ENCODE measurements around the gene ZFAND3.
A peak's percentile ranks its signal among the peaks of the same experiment; 100 is the strongest.

The ZFAND3 gene

GRCh38 chr6:37798436-37799262 is 20.9 kb upstream of the ZFAND3 start:
- DNase-seq (ENCODE audit: low read depth in 2 of 2), result no peak

DNA sequence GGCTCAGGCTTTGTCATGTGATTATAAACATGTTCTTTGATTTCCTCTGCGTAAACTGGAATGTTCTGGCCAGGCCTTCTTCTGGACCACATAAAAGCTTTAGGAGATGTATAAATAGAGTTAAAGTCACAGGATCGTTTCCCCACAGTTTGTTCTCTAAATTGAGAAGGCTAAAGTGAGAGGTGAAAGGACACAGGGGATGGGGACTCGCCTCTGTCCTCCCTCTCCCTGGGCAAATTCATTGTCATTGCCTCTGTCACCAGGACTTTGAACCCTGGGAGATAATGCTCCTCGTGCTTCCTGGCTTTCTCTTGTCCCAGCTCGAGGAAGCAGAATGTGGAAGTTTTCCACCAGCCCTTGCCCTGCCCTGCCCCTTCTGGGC is 20.3 kb upstream of the ZFAND3 start:
- DNase-seq (ENCODE audit: low read depth in 2 of 2), result no peak

DNA sequence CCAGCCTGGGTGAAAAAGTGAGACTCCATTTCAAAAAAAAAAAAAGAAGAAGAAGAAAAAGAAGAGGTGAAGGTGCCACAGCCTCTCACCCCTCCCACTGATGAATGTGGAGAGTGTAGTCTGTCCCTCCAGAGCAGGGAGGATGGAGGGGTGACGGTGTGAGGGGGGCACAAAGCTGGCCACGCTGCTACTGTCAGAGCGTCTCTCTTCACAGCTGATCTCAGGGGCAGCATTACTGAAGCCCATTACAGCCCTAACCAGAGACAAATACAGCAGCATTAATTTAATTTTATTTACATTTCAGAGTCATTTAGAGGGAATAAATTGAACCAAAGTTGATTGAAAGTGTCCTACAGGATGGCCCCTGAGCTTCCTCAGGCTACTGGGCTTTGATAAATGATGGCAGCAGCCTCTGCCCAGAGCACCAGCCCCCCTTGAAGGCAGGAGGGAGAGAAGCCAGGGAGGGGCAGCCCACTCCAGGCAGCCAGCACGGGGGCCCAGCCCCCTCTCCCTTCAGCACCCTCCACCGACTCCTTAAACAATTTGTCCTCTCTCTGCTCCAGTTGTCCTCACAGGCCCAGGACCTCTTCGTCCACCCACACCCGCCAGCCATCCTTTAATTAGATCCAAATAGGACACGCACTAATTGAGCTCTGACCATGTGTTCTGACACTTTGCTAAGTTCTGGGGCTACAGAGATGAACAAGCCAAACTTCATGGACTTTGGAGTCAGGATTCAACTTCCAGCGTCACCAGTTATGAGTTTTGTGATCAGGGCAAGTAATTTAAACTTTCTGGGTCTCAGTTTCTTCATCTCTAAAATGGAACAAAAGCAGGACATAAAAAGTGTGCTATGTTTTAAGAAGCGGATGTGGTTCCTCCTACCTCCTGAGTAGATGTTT is 18.6 kb upstream of the ZFAND3 start:
- no peak for DNase-seq (ENCODE audit: low read depth in 2 of 2)

DNA sequence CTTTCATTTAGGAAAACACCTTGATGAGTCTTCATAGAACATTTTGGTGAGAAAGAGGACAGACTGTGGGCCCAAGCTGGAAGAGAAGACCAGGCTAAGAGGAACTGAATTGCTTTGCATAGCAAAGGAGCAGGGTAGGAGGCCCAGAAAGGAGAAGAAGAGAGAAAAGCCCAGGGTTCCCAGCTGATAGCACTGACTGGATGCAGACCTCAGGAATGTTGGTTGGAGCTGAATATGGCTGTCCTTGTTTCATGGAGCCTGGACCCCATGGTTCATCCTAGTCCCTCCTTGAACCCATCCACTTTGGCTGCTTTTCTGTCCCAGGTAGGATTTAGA is 18.0 kb upstream of the ZFAND3 start:
- no peak for DNase-seq (ENCODE audit: low read depth in 2 of 2)

GRCh38 chr6:37802810-37803209 is 16.7 kb upstream of the ZFAND3 start:
- DNase-seq (ENCODE audit: low read depth in 2 of 2), result no peak

DNA sequence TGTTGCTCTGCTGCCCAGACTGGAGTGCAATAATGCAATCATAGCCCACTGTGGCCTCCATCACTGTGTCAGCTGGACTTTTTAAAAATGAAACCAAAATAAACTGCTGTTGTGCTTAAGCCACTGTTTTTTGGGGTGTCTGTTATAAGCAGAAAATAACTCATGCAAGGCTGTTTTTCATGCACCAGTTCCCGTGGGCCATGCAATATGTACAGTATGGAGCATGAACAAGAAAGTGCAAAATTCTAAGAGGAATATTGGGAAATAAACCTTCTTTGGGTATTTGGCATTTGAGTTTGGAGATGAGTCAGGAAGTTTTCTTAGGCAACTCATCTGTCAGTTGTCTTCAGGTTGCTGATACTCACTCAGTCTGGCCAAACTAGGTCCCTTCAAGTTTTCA is 14.9 kb upstream of the ZFAND3 start:
- DNase-seq (ENCODE audit: low read depth in 2 of 2), result no peak

GRCh38 chr6:37806213-37806612 is 13.3 kb upstream of the ZFAND3 start:
- DNase-seq (ENCODE audit: low read depth in 2 of 2), result no peak

DNA sequence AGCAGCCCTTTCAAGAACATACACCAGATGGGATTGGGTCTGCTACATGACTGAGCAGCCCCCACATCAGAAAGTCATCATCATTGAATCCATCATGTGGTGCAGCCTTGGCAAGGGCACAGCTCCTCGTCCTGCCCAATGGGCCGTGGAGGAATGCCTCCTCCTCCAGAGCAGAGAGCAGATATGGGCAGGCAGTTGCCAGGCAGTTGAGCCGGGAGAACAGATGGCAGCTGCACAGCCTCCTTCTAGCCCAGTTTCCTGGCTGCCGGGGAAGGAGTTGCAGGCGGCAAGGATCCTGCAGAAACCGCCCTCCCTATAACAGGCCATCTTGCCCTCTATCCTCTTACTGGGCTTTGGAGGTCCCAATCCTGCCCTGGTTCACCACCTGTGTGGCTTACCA is 11.9 kb upstream of the ZFAND3 start:
- no peak for DNase-seq (ENCODE audit: low read depth in 2 of 2)

- no peak for DNase-seq (ENCODE audit: low read depth in 2 of 2)
These were observed 10.4 kb upstream of the ZFAND3 start for GRCh38 chr6:37809197-37809543.

DNA sequence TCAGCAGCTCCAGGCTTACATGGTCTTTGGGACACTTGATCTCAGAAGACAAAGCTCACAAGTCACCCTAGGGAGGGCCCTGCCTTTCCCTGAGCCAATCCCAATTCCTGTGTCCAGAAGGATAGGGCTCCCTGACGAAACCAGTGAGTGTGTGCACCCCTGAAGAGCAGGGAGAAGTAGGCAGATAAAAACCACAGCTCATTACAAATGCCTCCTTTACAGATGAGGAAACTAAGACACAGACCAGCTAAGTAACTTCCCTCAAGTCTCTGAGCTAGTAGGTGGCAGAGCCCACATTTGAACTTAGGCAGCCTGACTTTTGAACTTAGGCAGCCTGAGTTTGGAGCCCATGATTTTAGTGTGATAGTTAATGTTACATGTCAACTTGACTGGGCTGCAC is 6.7 kb upstream of the ZFAND3 start:
- no peak for DNase-seq (ENCODE audit: low read depth in 2 of 2)

- DNase-seq (ENCODE audit: low read depth in 2 of 2), result no peak
These were observed 5.2 kb upstream of the ZFAND3 start for GRCh38 chr6:37814374-37814773.

- DNase-seq (ENCODE audit: low read depth in 2 of 2), result no peak
These were observed 2.7 kb upstream of the ZFAND3 start for GRCh38 chr6:37816599-37817375.

DNA sequence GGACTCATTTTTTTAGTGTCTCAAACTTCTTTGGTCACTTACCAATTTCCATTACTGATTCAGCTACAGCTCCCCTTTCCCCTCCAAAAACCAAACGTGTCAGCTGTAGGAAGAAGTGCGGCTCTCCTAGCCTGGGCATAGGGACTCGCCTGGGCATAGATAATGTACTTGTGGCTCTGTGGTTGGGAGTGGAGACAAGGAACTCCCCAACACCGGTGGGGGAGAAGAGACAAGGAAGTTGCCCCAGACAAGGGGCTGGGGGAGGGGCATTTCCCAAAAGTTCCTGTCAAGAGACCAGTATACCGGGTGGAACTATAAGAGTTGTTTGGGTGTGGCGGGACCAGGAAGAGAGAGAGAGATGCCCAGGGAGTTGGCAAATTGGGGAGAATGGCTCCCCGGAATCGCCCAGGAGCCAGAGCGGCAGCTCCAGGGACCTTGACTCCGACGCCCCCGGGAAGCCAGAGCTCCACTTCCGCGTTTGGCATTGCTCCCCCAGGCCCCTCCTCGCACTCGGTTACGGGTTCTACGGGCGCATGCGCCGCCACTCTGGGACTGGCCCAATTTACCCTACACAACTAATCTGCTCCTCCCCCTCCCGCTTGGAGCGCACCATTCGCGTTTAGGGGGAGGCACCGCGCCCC is 871 bp upstream of the ZFAND3 start:
- peak; percentile 94 for DNase-seq (ENCODE audit: low read depth in 2 of 2)

DNA sequence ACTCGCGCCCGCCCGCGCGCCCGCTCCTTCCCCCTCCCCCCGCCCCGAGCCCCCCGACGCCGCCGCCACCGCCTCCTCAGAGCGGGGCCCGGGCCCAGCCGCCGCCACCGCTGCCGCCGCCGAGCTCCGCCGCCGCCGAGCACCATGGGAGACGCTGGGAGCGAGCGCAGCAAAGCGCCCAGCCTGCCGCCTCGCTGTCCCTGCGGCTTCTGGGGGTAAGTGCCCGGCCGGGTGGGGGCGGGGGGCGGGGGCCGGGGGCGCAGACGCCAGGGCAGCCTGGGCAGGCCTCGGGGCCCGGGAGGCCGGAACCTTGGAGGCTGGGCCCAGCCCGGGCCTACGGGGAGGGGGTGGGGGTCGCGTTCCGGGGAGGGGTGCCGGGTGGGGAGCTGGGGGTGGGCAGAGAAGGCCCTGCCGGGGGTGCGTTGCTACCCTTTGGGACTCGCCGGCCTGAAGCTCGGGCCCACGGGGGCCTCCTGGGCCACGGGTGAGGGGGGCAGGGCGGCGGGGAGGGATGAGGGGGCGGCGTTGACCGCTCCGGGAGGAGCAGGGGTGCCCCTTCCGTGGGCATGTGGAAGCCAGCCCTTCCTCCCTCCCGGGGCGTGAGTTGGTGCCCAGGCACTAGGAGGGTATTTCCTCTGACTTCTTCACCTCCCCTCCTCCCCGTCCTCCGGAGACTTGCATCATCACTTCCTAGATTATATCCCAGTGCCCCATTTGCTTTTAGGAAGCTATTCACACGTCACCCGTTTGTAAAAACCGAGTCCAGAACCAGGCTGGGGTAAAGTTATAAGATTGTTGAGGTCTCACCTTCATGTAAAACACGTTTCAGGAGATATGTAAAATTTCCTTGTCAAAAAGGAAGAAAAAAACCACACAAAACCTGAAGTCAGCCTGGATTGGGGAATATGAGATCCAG is 533 bp downstream of the ZFAND3 start:
- DNase-seq (ENCODE audit: low read depth in 2 of 2), result peak; percentile 41 to 45

- no peak for DNase-seq (ENCODE audit: low read depth in 2 of 2)
These were observed 1.2 kb downstream of the ZFAND3 start for GRCh38 chr6:37820718-37821079.

DNA sequence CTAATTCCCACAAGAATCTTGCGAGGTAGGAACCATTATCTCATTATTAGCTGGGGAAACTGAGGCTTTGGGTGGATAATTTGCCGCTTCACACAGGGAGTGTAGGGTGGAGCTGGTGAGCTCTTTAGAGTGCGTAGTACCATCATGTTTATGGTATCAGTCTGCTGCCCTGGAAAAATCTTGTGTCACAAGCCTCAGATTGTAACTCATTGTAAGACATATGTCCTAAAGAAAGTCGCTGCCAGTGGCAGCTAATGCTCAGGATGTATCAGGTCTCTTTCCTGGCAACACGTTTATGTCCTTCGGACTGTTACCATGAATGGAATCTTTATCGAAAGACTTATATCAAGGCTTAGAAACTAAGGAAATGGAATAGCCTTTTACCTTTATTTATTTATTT is 1.9 kb downstream of the ZFAND3 start:
- no peak for DNase-seq (ENCODE audit: low read depth in 2 of 2)

GRCh38 chr6:37822851-37823682 is 3.5 kb downstream of the ZFAND3 start:
- peak in 1 of 2 donors; percentile 13 for DNase-seq (ENCODE audit: low read depth in 2 of 2)

- no peak for DNase-seq (ENCODE audit: low read depth in 2 of 2)
These were observed 4.6 kb downstream of the ZFAND3 start for GRCh38 chr6:37824170-37824569.

- no peak for DNase-seq (ENCODE audit: low read depth in 2 of 2)
These were observed 6.7 kb downstream of the ZFAND3 start for GRCh38 chr6:37826188-37826587.

GRCh38 chr6:37826993-37827392 is 7.5 kb downstream of the ZFAND3 start:
- DNase-seq (ENCODE audit: low read depth in 2 of 2), result no peak
